Stomach (tissue), 9 donors: ENCODE data around the gene FAM228A. TPM values are rescaled to one million over a fixed set of nuclear protein-coding genes. Genes with fewer than 3 reads are reported as not detected.

ENCODE experiments used
- DNase-seq, 2 donors: peaks; one replicate each; pipeline versions ENCODE4 v3.0.0 to v3.0.0-alpha.2; 2013 to 2019
- H3K27ac ChIP-seq, 5 donors: fragments of 200-600 bp in 4 of 5; sonication (generic) in 4 of 5; one replicate each; pipeline ENCODE4 v1.5.1; 2013 to 2019; ENCODE audit warnings: mild to moderate bottlenecking in 1 of 5, moderate library complexity in 1 of 5
- H3K27me3 ChIP-seq, 3 donors: fragments of 200-600 bp; sonication (generic); one replicate each; pipeline ENCODE4 v1.5.1; 2017 to 2019; ENCODE audit warnings: mixed run types in 1 of 3
- H3K36me3 ChIP-seq, 4 donors: fragments of 200-600 bp; sonication (generic); 1 replicate in 3 of 4; 2 replicates in 1 of 4; pipeline ENCODE4 v1.5.1; 2016 to 2019
- H3K4me1 ChIP-seq, 4 donors: fragments of 200-600 bp; sonication (generic); one replicate each; pipeline ENCODE4 v1.5.1; 2016 to 2019
- H3K4me3 ChIP-seq, 4 donors: fragments of 200-600 bp; sonication (generic) in 3 of 4; one replicate each; pipeline ENCODE4 v1.5.1; 2016 to 2019; ENCODE audit warnings: mild to moderate bottlenecking in 1 of 4
- H3K9me3 ChIP-seq, 4 donors: fragments of 200-600 bp; sonication (generic); one replicate each; pipeline ENCODE4 v1.5.1; 2016 to 2019
- EP300 ChIP-seq: sonication (generic); formaldehyde crosslinking; IDR thresholded peaks from one replicate; pipeline ENCODE4 v1.6.1; 2017; ENCODE audit warnings: antibody characterized with exemption
- POLR2A ChIP-seq, 4 donors: fragments of 450-650 bp; IDR thresholded peaks; one replicate each; pipeline ENCODE4 v1.6.1; 2016; ENCODE audit warnings: antibody characterized with exemption in 4 of 4, control low read depth in 2 of 4, mild to moderate bottlenecking in 1 of 4, moderate library complexity in 1 of 4
- POLR2AphosphoS5 ChIP-seq, 3 donors: sonication (generic); formaldehyde crosslinking; IDR thresholded peaks; one replicate each; pipeline ENCODE4 v1.6.1; 2016; ENCODE audit warnings: antibody characterized with exemption in 3 of 3
- WGBS, 5 donors: extraction: QIAGEN DNeasy Blood & Tissue Kit in 3 of 5; methylation state at CpG; one replicate each; pipeline versions ENCODE4 v1.1.5 to v1.1.7; 2013 to 2018; 5-methylcytosine and 5-hydroxymethylcytosine counted together
- intact Hi-C: fragments of 100-400 bp; cut with DNase I; formaldehyde crosslinking; loops from one replicate; pipeline ENCODE4 v1.15.1; 2023; ENCODE audit warnings: low total_unique reads
- polyA plus RNA-seq, 3 donors: library from polyadenylated mRNA; stranded (reverse); fragments of 200-250 nt; gene quantifications; one replicate each; pipeline ENCODE4 v1.2.3, GENCODE V29; 2013
- total RNA-seq, 5 donors: library from RNA; depleted of rRNA; stranded (reverse); fragments of >200 nt; gene quantifications; one replicate each; pipeline versions ENCODE4 v1.1.0 to v1.2.3, GENCODE V29; 2014 to 2016
- TF ChIP-seq, protein P1 (sequence below), 7 experiments: fragments of 450-650 bp in 4 of 7; fragments of 200-600 bp in 3 of 7; sonication (generic) in 3 of 7; IDR thresholded peaks; one replicate each; pipeline ENCODE4 v1.5.1; 2016 to 2019; ENCODE audit warnings: antibody characterized with exemption in 7 of 7, control low read depth in 2 of 7, mild to moderate bottlenecking in 1 of 7
- donor health status: healthy with polysubstance abuse.
- donor health status: Bipolar disorder and iron deficiency.
- donor health status: healthy.

Gene FAM228A
- total and polyA plus RNA-seq, 8 donors: 0.23 to 2.3 (median 1.3) TPM; not detected in 3

DNA sequence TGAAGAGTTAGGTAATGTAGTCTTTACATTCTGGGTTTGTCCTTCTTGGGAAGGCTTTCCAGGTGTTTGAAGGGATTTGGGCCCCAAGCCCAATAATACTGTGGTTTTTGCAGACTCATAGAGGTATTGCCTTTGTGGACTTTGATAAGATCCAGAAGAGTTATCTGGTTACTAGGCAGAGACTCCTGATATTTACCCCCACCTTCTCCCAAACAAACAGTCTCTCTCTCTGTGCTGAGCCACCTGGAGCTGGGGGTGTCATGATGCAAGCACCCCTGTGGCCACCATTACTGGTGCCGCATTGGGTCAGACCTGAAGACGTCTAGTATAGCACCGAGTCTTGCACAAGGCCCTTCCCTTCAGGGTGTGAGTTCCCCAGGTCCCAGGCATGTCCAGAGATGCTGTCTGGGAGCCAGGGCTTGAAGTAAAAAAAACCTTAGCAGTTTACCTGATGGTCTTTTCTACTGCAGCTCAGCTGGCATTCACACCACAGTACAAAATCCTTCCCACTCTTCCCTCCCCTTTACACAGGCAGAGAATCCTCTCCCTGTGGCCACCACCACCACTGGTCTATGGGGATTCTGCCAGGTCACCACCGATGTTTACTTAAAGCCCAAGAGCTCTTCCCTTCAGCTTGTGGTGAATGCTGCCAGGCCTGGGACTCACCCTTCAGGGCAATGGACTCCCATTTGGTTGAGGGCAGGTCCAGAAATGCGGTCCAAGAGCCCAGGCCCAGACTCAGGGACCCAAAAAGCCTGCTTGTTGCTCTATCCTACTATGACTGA is 22.2 kb upstream of the FAM228A start:
- Histone ChIP-seq H3K4me1 (no peaks in the 10 kb centered on the region), H3K9me3 (peaks cover 0 to 6% (median 5%) of the 10 kb centered on the region in 4 donors), H3K4me3 (no peak overlapping the region), H3K27ac (no peak overlapping the region), H3K27me3 (no peaks in the 10 kb centered on the region), H3K36me3 (peaks cover 5 to 55% (median 26%) of the 10 kb centered on the region in 4 donors)
- no peak for DNase-seq
- TF ChIP-seq, protein P1, sequence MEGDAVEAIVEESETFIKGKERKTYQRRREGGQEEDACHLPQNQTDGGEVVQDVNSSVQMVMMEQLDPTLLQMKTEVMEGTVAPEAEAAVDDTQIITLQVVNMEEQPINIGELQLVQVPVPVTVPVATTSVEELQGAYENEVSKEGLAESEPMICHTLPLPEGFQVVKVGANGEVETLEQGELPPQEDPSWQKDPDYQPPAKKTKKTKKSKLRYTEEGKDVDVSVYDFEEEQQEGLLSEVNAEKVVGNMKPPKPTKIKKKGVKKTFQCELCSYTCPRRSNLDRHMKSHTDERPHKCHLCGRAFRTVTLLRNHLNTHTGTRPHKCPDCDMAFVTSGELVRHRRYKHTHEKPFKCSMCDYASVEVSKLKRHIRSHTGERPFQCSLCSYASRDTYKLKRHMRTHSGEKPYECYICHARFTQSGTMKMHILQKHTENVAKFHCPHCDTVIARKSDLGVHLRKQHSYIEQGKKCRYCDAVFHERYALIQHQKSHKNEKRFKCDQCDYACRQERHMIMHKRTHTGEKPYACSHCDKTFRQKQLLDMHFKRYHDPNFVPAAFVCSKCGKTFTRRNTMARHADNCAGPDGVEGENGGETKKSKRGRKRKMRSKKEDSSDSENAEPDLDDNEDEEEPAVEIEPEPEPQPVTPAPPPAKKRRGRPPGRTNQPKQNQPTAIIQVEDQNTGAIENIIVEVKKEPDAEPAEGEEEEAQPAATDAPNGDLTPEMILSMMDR (IDR thresholded peaks at IDR 0.05): no peak
- no peak for TF ChIP-seq EP300
- TF ChIP-seq POLR2AphosphoS5 (IDR thresholded peaks at IDR 0.05): no peak
- no peak for TF ChIP-seq POLR2A (IDR thresholded peaks at IDR 0.05)
- 81 to 88% (median 84%) methylated on average over 5 of the region's 5 CpGs for WGBS, 5 donors
- intact Hi-C loops: no loop called here

DNA sequence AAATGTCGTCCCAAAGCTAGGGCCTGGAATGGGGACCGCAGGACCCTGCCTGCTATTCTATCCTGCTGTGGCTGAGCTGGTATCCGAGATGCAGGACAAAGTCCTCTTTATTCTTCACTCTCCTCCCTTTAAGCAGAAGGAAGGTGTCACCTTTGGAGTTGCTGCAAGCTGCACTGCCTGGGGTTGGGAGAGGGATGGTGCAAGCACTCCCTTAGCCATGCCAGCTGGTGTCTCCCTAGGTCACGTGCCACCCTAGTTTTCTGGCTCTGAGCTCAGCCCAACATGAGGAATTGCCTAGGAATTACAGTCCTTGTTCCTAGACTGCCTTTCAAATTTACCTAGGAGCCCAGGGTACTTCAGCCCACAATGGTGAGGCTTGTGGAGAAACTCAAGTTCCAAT is 21.4 kb upstream of the FAM228A start:
- Histone ChIP-seq H3K9me3 (no peaks in the 10 kb centered on the region), H3K4me1 (no peaks in the 10 kb centered on the region), H3K27me3 (no peaks in the 10 kb centered on the region), H3K36me3 (peaks cover 5 to 47% (median 21%) of the 10 kb centered on the region in 4 donors), H3K27ac (no peak overlapping the region), H3K4me3 (no peak overlapping the region)
- WGBS, 5 donors: 76 to 92% (median 87%) methylated on average over 4 of the region's 4 CpGs
- TF ChIP-seq POLR2AphosphoS5 (IDR thresholded peaks at IDR 0.05) (no peak), POLR2A (IDR thresholded peaks at IDR 0.05) (no peak), EP300 (no peak)
- TF ChIP-seq, protein P1 (IDR thresholded peaks at IDR 0.05): no peak
- intact Hi-C loops: no loop called here
- DNase-seq: no peak

DNA sequence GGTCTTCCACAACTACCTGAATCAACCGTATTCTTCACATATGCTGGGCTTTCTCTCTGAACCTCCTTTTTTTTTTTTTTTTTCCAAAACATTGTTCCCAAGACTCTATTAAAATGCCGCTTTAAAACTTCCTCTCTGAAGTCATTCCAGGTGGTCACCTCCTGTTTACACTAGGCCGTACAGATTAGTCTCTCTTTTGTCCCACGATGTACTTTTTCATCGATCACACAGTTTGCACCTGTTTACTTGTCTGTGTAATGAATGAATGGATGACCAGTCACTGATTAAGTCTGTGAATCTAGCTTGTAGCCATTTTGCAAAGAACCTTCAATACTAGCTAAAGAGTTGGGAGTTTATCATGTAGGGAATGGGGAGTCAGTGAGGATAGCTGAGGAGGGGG is 16.7 kb upstream of the FAM228A start:
- Histone ChIP-seq H3K36me3 (peaks cover 0 to 19% (median 16%) of the 10 kb centered on the region in 4 donors), H3K27me3 (no peaks in the 10 kb centered on the region), H3K4me3 (no peak overlapping the region), H3K9me3 (no peaks in the 10 kb centered on the region), H3K27ac (no peak overlapping the region), H3K4me1 (no peaks in the 10 kb centered on the region)
- TF ChIP-seq POLR2A (IDR thresholded peaks at IDR 0.05) (no peak), EP300 (no peak), POLR2AphosphoS5 (IDR thresholded peaks at IDR 0.05) (no peak)
- TF ChIP-seq, protein P1 (IDR thresholded peaks at IDR 0.05): no peak
- intact Hi-C loops: no loop called here
- DNase-seq: no peak
- 36 to 58% (median 51%) methylated on average over 5 of the region's 5 CpGs for WGBS, 5 donors

DNA sequence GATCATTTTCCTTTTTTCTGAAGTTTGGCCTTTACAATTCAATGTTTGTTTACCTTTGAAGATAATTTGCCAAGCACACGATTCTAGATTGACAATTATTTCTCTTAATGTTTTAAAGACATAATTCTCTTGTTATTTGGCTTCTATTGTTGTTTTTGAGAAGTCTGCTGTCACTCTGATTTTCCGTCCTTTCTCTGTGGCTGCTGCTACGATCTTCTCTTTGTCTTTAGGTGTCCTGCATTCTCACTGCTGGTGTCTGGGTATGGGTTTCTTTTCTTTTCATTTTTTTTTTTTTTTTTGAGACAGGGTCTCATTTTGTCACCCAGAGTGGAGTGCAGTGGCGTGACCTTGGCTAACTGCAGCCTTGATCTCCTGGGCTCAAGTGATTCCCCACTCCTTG is 15.1 kb upstream of the FAM228A start:
- 82 to 86% (median 83%) methylated on average over 4 of the region's 4 CpGs for WGBS, 5 donors
- Histone ChIP-seq H3K36me3 (peaks cover 0 to 17% (median 12%) of the 10 kb centered on the region in 4 donors), H3K27me3 (no peaks in the 10 kb centered on the region), H3K9me3 (no peaks in the 10 kb centered on the region), H3K4me1 (no peaks in the 10 kb centered on the region), H3K4me3 (no peak overlapping the region), H3K27ac (no peak overlapping the region)
- DNase-seq: no peak
- intact Hi-C loops: no loop called here
- TF ChIP-seq EP300 (no peak), POLR2A (IDR thresholded peaks at IDR 0.05) (no peak), POLR2AphosphoS5 (IDR thresholded peaks at IDR 0.05) (no peak)
- TF ChIP-seq, protein P1 (IDR thresholded peaks at IDR 0.05): no peak
